GM13976 (cell line): ENCODE results near the gene PGP.
"Not testable (repeated sequence)": the region's sequence is repeated elsewhere in the genome, so short reads cannot be mapped to it uniquely, and the experiment has no call there.

Source experiments
- DNase-seq: peaks from one replicate; pipeline ENCODE4 v3.0.0; 2012; ENCODE audit warnings: low spot score
- CTCF ChIP-seq: IDR thresholded peaks from 2 replicates; pipeline ENCODE4 v1.5.1; 2012; ENCODE audit warnings: borderline replicate concordance, mild to moderate bottlenecking; ENCODE audit not compliant: insufficient read depth; ENCODE audit errors: extremely low read depth, missing control alignments, control extremely low read depth
- in situ Hi-C: fragments of 300-500 bp; cut with MboI; formaldehyde crosslinking; loops from one replicate; pipeline ENCODE4 v1.12.0; 2022; ENCODE audit warnings: low sequenced_read_pairs, mixed read lengths, inconsistent platforms; ENCODE audit not compliant: unreplicated experiment

PGP gene

GRCh38 chr16:2204416-2205103, 10.1 kb downstream of the PGP start:
- in situ Hi-C loops = no loop called here
- no peak for DNase-seq
- no peak for TF ChIP-seq CTCF

GRCh38 chr16:2203119-2203688, 11.4 kb downstream of the PGP start:
- DNase-seq, in situ Hi-C loops: not testable (repeated sequence)

- in situ Hi-C loops = no loop called here
- TF ChIP-seq CTCF = no peak
- DNase-seq = no peak
These were observed 14.3 kb downstream of the PGP start for GRCh38 chr16:2200313-2200712.

GRCh38 chr16:2199621-2200139, 15.0 kb downstream of the PGP start:
- no peak for TF ChIP-seq CTCF
- in situ Hi-C loops = no loop called here
- no peak for DNase-seq

- no peak for TF ChIP-seq CTCF
- in situ Hi-C loops = no loop called here
- DNase-seq = no peak
These were observed 15.5 kb downstream of the PGP start for GRCh38 chr16:2199095-2199494.

GRCh38 chr16:2198283-2198682, 16.4 kb downstream of the PGP start:
- DNase-seq = no peak
- in situ Hi-C loops = no loop called here
- no peak for TF ChIP-seq CTCF

- no peak for TF ChIP-seq CTCF
- in situ Hi-C loops = no loop called here
- no peak for DNase-seq
These were observed 16.9 kb downstream of the PGP start for GRCh38 chr16:2197765-2198164.
